WI38 (cell line): Measurements from ENCODE around the gene GCK.

Source experiments
- H3K4me3 ChIP-seq: 2 replicates; pipeline ENCODE4 v1.5.1; 2011; ENCODE audit warnings: low read depth, mild to moderate bottlenecking, control low read depth, low read length
- CTCF ChIP-seq: IDR thresholded peaks from 2 replicates; pipeline ENCODE4 v1.5.1; 2012; ENCODE audit warnings: low read depth, mild to moderate bottlenecking, control low read depth, low read length

Gene GCK

GRCh38 chr7:44117801-44118429, 71.3 kb downstream of the GCK start:
- H3K4me3 ChIP-seq = no peak overlapping the region
- TF ChIP-seq CTCF = no peak

- no peak for TF ChIP-seq CTCF
- H3K4me3 ChIP-seq = no peak overlapping the region
Observed at GRCh38 chr7:44116789-44117666, 72.2 kb downstream of the GCK start.

- TF ChIP-seq CTCF = no peak
- no peak overlapping the region for H3K4me3 ChIP-seq
Observed at GRCh38 chr7:44116087-44116788, 73.0 kb downstream of the GCK start.

- H3K4me3 ChIP-seq = no peak overlapping the region
- TF ChIP-seq CTCF = no peak
Observed at GRCh38 chr7:44114586-44115310, 74.5 kb downstream of the GCK start.

GRCh38 chr7:44113764-44114354, 75.4 kb downstream of the GCK start:
- no peak for TF ChIP-seq CTCF
- no peak overlapping the region for H3K4me3 ChIP-seq

- H3K4me3 ChIP-seq = no peak overlapping the region
- TF ChIP-seq CTCF = no peak
Observed at GRCh38 chr7:44112997-44113763, 76.1 kb downstream of the GCK start.
